Activated CD8-positive, alpha-beta memory T cell treated with anti-CD3 and anti-CD28 coated beads, Interleukin-2, amount 50 U/mL, for 24 hours (primary cell): ENCODE results near the gene ZNF827.

Experiments
- DNase-seq: peaks from one replicate; pipeline ENCODE4 v3.0.0-alpha.2; 2020; ENCODE audit errors: extremely low read depth

Gene ZNF827

DNA sequence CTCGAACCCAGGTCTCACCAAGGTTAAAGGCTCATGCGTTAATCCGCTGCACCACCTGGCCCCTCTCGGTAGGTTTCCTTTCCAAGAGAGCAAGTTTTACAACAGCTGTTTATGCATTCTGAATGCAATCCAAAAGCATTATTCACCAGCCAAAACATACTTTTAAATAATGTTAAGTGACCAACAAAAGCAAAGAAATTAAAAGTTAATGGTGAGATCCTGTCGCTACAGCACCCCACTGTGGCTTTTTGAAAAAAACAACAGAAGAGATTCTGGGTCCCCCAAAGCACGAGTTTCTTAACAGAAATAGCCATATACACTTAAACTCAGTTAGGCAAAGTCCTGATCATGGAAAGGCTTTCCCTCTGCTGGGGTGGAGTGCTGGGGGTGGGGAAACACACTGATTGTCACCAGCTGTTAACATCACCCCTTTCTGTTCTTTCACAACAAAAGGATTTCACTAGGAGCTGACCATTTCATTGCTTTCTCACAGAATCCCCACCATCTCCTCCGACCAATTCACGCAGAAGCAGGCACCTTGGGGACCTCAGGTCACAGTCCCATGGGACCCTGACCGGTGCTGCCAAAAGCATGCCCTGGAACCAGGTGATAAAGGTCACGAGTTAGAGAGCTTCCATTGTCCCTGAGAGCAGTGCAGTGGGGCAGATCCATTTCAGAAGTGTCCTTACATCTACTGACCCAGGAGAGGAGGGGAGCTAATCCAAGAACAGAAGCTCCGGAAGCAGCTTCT is 51.2 kb downstream of the ZNF827 start:
- no peak for DNase-seq

DNA sequence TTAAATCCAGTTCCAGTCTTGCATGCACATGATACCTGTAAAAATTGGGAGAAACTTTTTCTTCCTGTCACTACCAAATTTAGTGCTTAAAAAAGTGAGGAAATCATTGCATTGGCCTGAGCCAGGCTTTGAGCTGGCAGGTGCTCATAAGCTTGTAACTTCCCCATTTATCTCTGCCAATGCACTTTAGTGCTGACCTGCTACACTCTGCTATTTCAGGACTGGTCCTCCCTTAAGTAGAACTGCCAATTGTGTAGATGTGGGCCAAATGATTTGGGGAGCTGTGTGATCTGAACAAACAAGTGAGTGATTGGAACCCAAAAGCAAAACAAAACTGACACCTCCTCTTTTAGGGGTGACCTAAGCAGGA is 51.8 kb downstream of the ZNF827 start:
- DNase-seq, result no peak

DNA sequence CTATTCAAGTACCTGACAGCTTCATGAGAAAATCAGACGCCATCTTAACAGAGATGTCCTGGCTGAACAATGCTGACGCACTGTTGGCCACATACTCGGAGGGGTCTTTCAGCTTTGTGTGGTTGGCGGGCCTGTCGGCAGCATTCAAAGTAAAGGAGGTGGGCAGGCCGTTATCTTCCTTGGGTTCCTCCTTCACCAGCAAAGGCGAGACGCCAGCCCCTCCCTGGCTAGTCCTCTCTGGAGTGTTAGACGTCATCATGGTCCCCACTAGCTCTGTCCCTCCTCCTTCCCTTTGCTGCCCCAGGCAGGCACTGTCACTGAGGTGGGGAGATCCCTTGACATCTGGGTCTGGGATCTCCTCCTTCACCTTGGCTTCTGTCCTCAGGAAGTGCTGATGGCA is 53.0 kb downstream of the ZNF827 start:
- DNase-seq, result no peak

DNA sequence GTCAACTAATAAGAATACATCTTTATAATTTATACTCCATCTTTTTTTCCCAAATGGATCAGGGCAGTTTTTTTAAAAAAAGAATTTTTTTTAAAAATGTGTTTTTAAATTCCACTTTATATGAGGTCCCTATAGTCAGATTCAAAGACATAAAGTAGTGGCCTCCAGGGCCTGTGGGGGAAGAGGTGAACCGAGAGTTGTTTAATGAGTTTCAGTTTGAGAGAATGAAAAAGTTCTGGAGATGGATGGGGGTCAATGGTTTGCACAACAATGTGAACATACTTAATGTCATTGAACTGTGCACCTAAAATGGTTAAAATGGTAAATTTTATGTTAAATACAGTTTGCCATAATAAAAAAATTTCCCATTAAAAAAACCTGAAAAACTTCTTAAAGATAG is 53.8 kb downstream of the ZNF827 start:
- DNase-seq, result no peak

DNA sequence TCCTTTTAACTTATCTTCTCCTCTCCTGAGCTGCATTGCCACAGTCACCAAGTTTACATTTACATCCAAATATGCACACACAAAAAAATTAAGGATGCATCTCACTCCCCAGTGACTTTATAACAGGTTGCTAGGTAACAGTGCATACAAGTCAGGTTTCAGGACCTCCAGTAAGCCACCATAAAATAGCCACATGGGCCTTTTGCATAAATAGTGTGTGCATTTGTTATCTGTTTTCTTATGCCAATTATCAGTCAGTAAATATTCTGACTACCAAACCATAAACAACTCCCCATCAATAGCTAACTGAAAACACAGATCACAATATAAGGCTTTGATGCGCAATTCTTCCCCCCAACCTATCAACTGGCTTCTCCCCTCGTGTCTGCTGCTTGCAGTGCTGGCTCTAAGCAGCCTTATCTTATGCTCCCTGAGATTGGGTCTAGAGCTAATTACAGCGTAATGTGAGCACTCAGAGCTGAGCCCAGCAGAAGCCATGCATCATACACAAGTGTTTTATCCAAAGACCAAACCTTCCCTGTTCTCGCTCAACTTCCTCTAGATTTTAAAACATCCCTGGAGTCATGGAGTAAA is 55.4 kb downstream of the ZNF827 start:
- no peak for DNase-seq

DNA sequence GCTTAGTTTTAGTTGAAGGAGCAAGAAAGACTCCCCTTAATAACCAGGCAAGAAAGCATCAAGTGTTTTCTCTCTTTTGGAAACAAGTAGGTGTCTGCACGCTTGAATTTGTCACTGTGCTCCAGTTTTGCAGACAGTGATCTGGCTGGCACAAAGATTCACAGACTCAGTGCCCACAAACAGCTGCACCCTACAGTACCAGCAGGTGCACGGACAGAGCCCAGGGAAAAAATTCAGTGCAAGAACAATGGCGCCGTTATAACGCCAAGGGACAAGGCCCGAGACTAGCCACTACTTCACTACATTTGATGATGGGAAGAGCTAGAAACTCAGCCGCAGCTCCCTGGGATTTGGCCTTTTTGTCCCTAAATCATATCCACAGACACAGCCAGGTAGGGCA is 56.0 kb downstream of the ZNF827 start:
- DNase-seq, result no peak

DNA sequence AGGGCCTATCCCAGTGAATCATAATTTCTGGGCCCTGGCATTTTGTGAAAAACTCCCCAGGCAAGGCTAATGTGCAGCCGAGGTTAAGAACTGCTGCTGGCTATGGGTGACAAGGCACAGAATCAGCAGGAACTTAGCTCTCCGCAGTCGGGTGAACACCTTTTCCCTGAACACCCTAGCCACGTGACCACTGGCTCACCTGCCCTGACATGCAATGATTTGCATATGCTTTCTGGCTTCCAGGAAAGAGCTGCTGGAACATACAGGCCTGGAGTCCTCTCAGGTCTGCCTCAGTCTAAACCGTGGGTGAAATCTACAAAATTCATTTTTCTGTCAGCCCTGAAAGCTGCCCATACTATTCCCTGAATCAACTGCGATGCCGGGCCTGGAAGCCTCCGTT is 56.6 kb downstream of the ZNF827 start:
- no peak for DNase-seq

DNA sequence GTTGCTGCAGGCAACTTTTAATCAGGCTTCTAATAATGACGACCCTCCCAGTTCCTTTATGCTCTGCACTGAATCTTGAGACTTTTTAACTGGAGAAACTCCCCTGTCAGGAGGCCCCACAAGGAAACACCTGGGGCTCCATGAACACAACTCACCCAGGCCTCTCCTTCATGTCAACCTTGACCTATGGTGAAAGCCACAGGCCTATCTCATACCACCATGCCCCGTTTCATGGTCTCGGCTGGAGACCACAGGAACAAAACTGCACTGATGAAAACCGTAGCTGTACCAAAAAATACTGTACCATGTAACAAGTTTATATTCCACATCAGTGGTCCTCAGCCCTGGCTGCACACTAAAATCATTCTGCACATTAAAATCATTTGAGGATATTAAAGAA is 57.0 kb downstream of the ZNF827 start:
- DNase-seq, result no peak

DNA sequence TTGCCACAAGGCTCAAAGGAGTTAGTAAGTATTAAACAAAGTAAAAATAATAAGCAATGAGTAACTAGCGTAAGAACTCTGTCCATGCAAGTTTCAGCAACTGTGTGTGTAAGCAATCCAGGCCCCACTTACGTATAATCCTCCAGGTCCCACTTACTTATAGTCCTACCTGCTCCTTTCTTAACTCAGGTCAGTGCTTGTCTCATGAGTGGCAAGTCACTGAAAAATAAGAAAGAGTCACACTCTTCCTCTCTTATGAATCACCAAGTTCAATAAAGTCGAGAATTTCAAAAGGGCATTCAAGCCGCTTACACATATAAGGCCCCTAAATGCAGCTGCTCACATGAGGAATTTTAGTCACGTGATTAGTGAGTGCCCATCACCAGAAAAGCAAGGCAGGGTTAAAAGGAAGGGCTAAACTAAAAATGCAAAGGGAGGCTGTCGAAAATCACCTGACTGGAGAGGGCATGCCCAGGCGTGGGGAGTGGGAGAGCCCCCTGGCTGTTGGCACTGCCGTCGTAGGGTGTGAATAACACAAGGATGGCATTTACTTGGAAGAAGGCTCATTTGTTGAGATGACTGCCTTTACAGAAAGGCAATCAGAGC is 58.2 kb downstream of the ZNF827 start:
- DNase-seq, result no peak

DNA sequence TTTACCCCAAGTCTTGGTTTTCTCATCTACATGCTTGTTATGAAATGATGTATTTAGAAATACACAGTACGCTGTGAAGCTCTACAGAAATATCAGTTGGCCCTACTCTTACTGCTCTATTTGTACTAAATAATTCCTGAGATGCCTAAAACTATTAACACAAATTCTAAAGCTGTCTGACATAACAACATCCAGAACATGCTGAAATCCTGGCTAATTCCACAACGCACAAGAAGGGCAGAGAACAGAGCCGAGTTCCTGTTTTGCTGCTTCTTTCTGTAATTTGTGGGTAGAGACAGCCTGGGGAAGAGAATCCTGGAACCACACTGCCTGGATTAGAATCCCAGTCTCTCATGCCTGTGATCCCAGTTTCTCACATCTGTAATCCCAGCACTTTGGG is 59.0 kb downstream of the ZNF827 start:
- no peak for DNase-seq

DNA sequence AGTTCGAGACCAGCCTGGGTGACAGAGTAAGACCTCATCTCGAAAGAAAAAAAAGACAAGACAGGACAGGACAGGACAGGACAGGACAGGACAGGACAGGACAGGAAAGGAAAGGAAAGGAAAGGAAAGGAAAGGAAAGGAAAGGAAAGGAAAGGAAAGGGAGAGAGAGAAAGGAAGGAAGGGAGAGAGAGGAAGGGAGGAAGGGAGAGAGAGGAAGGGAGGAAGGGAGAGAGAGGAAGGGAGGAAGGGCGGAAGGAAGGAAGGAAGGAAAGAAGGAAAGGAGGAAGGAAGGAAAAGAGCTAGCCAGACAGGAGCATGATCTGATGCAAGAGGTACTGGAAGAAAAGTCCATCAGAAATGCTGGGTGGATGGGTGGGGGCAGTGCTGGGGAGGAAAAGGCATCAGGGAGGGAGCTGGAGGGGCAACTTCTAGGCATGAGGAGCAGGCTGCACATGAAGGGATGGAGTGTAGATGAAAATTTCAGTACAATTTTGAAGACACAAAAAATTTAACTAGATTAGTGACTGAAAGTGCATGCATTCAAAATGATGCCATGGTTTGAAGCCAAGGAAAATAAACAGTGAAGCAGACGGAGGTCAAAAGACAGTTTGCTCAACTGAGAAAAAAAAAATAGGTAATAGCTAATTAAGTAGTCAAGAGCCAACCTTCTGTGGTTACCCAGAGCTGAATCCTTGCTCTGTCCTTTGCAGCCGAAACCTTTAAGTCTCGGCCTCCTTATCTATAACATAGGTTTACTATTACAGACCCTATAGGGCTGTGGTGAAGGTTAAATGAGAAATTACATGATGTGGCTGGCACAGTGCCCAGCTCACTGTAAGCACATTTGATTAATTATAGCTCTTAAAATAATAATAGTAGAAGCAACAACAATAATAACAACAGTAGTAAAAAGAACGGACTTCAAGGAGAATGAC is 59.9 kb downstream of the ZNF827 start:
- no peak for DNase-seq

DNA sequence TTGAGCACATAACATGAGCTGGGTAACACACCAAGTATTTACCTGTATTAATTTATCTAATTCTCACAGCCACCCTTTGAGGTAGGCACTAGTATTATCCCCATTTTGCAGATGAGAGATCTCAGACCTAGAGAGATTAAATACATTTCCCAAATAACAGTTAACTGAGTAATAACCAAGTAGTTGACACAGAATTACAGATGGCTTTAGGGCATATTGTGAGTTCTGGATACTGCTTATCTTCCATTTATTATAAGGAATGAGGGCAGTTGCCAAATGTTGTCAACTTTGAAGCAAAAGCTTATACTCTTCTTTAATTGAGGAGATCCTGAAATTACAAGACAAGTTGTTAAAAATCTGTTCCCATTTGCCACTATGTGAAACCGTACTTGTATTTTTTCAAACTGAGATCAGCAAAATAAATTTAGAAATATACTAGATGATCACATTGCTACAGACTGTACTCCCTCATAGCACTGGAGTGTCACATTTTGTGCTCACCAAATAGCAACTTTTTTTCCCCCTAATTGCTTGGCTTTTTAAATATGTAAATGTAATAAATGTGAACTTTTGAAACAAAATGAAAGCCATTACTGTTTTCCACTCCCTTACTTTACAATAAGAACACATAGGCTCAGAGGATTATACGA is 62.0 kb downstream of the ZNF827 start:
- no peak for DNase-seq

DNA sequence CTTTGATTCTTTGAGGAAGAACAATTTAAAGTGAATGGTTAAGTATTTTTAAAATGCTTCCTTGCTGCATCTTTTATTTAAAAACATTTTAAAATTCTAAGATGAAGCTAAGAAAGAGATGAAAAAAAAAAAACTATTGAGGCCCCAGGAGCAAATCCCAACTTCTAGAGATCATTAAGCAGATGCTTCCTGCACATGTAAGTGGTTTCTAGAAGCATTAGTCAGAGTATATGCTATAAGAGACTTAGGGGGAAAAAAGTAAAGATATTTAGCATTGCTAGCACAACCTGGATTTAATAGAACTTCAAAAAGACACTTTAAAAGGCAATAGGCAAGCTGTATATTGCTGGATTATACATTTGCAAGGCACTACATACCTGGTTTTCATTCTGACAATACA is 64.7 kb downstream of the ZNF827 start:
- no peak for DNase-seq

DNA sequence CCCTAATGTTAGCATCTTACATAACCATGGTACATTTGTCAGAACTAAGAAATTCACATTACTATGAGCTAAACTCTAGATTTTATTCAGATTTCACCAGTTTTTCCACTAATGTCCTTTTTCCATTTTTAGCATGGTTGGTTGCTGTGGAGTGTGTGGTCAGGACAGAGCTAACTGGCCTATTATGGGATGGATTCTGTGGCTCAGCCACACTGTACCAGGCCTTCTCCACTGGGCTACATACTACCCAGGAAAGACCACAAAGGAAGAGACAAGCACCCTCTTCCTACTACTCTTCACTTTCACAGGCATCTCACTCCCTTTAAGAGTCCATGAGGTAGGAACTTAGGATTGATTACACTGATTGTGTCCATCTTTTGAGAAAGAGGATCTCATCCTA is 67.4 kb downstream of the ZNF827 start:
- no peak for DNase-seq

DNA sequence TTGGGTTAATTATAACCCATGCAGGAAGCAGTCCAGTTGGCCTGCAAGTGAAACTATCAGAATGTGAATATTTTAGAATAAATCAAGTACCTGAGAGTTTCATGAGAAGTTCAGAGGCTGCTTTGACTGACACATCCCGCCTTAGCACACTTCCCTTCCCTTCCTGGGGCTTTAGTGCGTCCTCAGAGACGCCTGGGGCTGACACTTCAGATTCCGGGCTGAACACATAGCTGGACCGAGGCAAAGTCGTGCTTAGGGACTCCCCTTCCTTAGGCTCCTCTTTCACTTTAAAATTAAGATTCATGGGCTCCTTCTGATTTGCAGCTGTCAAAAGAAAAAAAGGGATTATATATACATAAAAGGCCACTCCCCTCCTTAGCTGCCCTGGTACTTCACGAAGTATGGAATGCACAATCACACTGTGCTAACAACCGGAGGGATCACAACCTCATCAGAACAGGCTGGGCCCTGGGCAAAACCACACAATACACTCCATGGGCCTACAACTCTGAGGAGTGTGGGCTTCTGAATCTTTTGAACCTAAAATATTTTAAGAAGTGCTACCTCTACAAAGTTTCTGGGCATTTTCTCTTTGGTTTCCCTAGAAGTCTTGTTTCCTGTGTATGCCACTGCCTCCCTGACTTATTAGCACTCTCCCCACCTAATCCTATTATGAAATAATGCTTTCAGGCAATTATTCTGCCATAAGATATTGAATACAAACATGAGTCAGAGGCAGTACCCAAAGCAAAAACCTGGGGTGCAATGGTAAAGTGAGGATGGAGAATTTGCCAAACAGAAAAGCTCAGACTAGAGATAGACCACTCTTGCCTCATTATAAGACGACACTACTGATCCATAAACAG is 68.2 kb downstream of the ZNF827 start:
- no peak for DNase-seq

DNA sequence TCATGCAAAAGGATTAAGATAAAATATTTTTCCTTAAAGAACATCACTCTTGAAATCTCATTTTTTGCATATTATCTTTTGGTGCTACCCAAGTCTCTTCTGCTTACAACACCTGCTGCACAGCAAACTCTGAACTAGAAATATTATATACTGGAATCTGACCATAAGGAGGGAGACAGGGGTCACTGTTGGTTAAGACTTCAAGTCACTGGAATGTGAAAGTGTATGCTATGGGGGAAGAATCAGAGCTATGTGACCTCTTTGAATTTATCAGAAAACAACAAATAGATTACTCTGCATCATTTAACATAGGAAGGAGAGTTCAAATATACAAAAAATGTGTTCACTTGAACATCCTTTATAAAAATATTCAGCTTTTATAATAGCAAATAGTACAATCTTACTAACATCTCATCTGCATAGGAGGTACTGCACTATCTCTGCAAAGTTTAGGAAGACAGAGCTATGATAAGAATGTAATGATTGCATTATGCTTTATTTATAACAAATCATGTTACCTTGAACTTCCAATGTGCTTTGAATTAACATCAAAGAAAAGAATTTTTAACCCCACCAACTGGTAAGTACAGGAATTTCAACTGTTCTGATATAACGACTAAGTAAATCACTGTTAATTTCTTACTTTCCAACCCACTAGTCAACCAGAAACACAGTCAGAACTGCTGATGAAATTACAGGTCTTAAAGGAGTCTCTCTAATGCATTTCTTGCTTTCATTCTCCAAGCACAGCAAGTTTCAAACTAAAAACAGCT is 69.8 kb downstream of the ZNF827 start:
- DNase-seq, result no peak

DNA sequence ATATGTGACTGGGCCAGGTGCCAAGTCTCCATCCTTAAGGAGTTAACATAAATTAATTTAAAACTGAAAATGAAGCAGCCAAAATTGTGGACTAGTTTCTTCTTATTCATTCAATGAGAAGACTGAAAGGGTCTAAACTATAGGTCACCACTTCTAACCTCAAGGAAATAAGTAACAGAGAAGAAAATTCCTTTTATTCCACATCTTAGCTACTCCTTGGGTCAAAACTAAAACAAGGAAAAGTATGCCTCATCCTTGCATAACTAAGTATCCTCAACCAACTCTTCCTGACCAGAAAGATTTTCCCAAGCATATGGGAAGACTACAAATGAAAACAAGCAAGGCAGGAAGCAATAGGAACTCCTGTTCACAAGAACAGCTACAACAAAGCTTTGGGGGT is 71.2 kb downstream of the ZNF827 start:
- no peak for DNase-seq

DNA sequence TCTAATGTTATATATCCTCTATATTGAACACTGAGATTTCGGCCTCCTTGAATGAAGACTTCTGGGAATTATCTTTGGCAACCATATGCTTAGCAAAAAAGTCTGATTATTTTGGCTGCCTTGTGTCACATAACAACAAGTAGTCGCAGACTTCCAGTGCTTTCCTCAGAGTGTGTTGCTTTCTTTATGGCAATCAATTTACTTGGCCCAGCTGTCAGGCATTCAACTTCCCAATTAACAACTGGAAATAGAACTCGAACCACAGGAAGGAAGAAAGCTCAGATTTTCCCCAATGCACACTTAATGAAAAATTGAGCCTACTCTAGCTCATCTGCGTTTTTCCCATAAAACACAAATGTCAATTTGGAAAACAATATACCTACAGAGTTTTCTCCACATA is 71.6 kb downstream of the ZNF827 start:
- no peak for DNase-seq

DNA sequence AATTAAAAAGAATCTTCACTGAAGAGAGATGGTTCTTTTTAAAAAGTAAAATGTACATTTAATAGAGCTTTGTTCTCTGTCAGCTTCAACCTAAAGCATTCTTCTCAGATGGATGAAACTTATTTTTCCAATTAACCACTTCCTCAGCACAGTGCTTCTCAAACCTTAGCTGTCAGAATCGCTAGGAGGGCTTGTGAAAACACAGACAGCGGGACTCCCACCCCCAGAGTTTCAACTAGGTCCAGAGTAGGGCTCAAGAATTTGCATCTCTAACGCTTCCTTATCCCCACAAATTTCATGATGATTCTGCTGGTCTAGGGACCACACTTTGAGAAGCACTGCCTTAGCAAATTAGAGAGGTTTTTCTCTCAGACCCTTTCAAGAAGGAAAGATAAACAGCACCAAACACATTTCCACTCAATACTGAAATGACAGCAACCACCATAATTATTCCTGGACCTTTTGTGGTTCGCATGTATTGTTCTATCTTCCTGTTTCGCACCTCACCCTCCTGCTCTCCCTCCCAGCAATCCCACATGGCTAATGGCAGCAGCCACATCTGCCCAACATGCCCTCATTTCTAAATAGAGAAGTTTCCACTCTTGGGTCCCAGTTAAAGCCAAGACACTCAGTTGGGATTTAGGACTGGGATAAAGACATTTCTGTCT is 73.2 kb downstream of the ZNF827 start:
- no peak for DNase-seq

DNA sequence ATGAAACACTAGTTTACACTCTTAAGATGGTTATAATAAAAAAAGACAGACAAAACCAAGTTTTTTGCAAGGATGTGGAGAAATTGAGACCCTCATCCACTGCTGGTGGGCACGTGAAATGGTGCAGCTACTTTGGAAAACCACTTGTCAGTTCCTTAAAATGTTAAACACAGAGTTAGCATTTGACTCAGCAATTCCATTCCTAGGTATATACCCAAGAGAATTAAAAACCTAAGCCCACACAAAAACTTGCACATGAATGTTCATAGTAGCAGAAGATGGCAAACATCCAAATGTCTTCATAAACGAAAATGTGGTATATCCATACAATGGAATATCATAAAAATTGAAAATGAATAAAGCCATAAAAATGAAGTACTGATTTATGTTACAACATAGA is 75.4 kb downstream of the ZNF827 start:
- no peak for DNase-seq
